ENCODE measurements around the gene FSTL5.

DNA sequence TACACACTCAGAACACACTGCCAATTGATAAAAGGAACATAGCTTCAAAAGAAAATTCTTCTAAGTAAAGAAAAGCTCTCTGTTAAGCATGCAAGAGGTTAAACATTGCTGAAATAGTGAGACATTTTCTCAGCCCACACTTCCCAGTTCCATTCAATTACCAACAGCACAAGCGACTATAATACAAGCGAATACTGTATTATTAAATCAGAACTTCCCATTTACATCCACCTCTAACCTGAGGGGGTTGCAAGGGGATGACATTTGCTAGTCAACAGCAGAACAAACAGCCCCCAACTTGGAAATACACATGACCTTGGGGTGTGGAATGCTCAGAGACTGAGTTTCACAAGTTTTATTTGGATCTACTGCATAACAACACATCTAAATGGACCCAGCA lies 1.1 kb downstream of the FSTL5 start:
- no peak for TF ChIP-seq POLR2A (IDR thresholded peaks at IDR 0.05)
- TF ChIP-seq, protein P1, sequence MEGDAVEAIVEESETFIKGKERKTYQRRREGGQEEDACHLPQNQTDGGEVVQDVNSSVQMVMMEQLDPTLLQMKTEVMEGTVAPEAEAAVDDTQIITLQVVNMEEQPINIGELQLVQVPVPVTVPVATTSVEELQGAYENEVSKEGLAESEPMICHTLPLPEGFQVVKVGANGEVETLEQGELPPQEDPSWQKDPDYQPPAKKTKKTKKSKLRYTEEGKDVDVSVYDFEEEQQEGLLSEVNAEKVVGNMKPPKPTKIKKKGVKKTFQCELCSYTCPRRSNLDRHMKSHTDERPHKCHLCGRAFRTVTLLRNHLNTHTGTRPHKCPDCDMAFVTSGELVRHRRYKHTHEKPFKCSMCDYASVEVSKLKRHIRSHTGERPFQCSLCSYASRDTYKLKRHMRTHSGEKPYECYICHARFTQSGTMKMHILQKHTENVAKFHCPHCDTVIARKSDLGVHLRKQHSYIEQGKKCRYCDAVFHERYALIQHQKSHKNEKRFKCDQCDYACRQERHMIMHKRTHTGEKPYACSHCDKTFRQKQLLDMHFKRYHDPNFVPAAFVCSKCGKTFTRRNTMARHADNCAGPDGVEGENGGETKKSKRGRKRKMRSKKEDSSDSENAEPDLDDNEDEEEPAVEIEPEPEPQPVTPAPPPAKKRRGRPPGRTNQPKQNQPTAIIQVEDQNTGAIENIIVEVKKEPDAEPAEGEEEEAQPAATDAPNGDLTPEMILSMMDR (IDR thresholded peaks at IDR 0.05) = no peak

Data from esophagus squamous epithelium (tissue), 4 donors.